Measurements from ENCODE around the gene ROCK2. TPM values are rescaled to one million over a fixed set of nuclear protein-coding genes. Genes with fewer than 3 reads are reported as not detected.
A peak's percentile ranks its signal among the peaks of the same experiment; 100 is the strongest.
"Not testable (repeated sequence)": the region's sequence is repeated elsewhere in the genome, so short reads cannot be mapped to it uniquely, and the experiment has no call there.

Gene ROCK2
- total RNA-seq, 1 donor from 2014 or later: 54.3 TPM

DNA sequence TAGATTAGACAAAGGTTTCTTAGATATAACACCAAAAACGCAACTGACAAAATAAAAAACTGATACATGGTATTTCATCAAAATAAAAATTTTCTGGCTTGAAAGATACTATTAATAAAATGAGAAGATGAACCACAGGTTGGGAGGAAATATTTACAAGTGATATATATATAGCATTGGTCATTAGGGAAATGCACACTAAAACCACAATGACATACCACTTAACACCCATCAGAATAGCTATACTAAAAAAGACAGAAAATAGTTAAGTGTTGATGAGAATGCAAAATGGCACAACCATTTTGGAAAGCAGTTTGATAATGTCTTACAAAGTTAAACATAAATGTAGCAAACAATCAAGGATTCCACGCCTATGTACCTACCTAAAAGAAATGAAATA is 105.3 kb downstream of the ROCK2 start:
- ATAC-seq (no peak), DNase-seq (no peak)
- Histone ChIP-seq H3K27me3 (ENCODE audit: low read depth) (no peaks in the 10 kb centered on the region), H3K9me3 (no peaks in the 10 kb centered on the region), H3K27ac (no peak overlapping the region), H3K4me1 (no peaks in the 10 kb centered on the region), H3K36me3 (peaks cover 3% of the 10 kb centered on the region), H3K4me3 (no peak overlapping the region)
- intact Hi-C loops (cut with DNase I): no loop called here
- TF ChIP-seq CTCF (IDR thresholded peaks at IDR 0.05): no peak

DNA sequence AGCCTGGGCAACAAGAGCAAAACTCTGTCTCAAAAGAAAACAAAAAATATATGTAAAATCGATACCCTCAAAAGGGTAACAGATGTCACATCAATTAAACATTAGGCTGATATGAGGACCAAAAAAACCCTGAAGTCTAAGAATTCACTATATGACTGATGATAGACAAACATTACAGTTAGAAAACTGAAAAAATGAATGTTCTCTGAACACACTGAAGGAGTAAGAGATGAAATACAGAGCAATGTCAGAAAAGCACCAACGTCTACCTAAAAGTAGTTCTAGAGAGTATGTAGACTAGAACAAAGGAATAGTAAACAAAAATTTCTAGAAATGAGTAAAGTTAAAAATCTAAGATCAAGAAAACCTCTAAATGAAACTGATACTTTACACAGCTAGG is 107.3 kb downstream of the ROCK2 start:
- no peak overlapping the region for H3K4me3 ChIP-seq
- H3K4me1 ChIP-seq: no peaks in the 10 kb centered on the region
- DNase-seq: no peak
- TF ChIP-seq CTCF (IDR thresholded peaks at IDR 0.05): no peak
- H3K9me3 ChIP-seq: no peaks in the 10 kb centered on the region
- intact Hi-C loops (cut with DNase I): no loop called here
- H3K27me3 ChIP-seq (ENCODE audit: low read depth): no peaks in the 10 kb centered on the region
- peaks cover 6% of the 10 kb centered on the region for H3K36me3 ChIP-seq
- H3K27ac ChIP-seq: no peak overlapping the region
- no peak for ATAC-seq

- H3K4me1 ChIP-seq: no peaks in the 10 kb centered on the region
- H3K27me3 ChIP-seq (ENCODE audit: low read depth): no peaks in the 10 kb centered on the region
- no peak for DNase-seq
- intact Hi-C loops (cut with DNase I): no loop called here
- no peak for TF ChIP-seq CTCF (IDR thresholded peaks at IDR 0.05)
- H3K4me3 ChIP-seq: no peak overlapping the region
- peaks cover 9% of the 10 kb centered on the region for H3K36me3 ChIP-seq
- no peak for ATAC-seq
- H3K9me3 ChIP-seq: no peaks in the 10 kb centered on the region
- no peak overlapping the region for H3K27ac ChIP-seq
These were observed 108.1 kb downstream of the ROCK2 start for GRCh38 chr2:11236335-11236734.

- Histone ChIP-seq H3K4me3 (no peak overlapping the region), H3K27me3 (ENCODE audit: low read depth) (no peaks in the 10 kb centered on the region), H3K36me3 (peaks cover 9% of the 10 kb centered on the region), H3K9me3 (no peaks in the 10 kb centered on the region), H3K4me1 (no peaks in the 10 kb centered on the region), H3K27ac (no peak overlapping the region)
- no peak for TF ChIP-seq CTCF (IDR thresholded peaks at IDR 0.05)
- intact Hi-C loops (cut with DNase I): no loop called here
- DNase-seq: no peak
- no peak for ATAC-seq
These were observed 108.9 kb downstream of the ROCK2 start for GRCh38 chr2:11235583-11235982.

DNA sequence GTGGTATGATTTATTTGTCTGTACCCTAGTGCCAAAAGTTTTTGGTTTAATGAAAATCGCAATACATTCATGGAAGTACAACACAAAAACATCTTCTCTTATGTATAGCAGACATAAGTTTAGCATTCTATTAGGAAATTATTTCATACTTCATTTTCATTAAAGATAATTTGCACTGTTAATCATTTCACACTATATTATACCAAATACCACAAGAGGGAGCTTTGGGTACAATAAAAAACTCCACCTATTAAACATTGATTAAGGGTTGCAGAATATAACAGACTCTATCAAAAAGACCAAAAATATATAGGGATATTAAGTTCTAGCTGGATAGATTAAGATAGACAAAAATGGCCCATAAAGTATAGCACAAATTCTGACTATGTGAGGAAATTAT is 110.1 kb downstream of the ROCK2 start:
- intact Hi-C loops (cut with DNase I): loop anchor here (5.0 kb wide), 1 partner anchor 178 kb away; no protein-coding TSS in a partner anchor

GRCh38 chr2:11231193-11231592 is 113.2 kb downstream of the ROCK2 start:
- H3K27me3 ChIP-seq (ENCODE audit: low read depth); DNase-seq; H3K4me1 ChIP-seq; ATAC-seq; H3K9me3 ChIP-seq; H3K4me3 ChIP-seq; H3K27ac ChIP-seq: not testable (repeated sequence)
- intact Hi-C loops (cut with DNase I): loop anchor here (5.0 kb wide), 1 partner anchor 181 kb away; no protein-coding TSS in a partner anchor
- H3K36me3 ChIP-seq: peaks cover 20% of the 10 kb centered on the region

More for the DNA sequence above, 110.1 kb downstream of the ROCK2 start:
- H3K4me3 ChIP-seq: no peak overlapping the region
- no peaks in the 10 kb centered on the region for H3K27me3 ChIP-seq (ENCODE audit: low read depth)
- H3K4me1 ChIP-seq: peaks cover 6% of the 10 kb centered on the region
- peak in 1 of 2 donors; percentile 56 for ATAC-seq
- H3K27ac ChIP-seq: no peak overlapping the region
- H3K36me3 ChIP-seq: peaks cover 9% of the 10 kb centered on the region
- DNase-seq: no peak
- peak; percentile 50 for TF ChIP-seq CTCF (IDR thresholded peaks at IDR 0.05)
- no peaks in the 10 kb centered on the region for H3K9me3 ChIP-seq

Measured in lower lobe of right lung (tissue), 2 donors.